ENCODE measurements around the gene PRPH.

GRCh38 chr12:49255857-49256637, 38.9 kb upstream of the PRPH start:
- TF ChIP-seq POLR2A (IDR thresholded peaks at IDR 0.05; ENCODE audit: low read depth, low read length) (no peak), TAF1 (IDR thresholded peaks at IDR 0.05; ENCODE audit: borderline replicate concordance, low read depth, low read length) (no peak), POLR2AphosphoS5 (IDR thresholded peaks at IDR 0.05; ENCODE audit: low read depth, low read length) (no peak)
